K562 (cell line): ENCODE measurements around the gene FUT8. TPM values are rescaled to one million over a fixed set of nuclear protein-coding genes. Genes with fewer than 3 reads are reported as not detected.

ENCODE experiments used
- BCL6 ChIP-seq: fragments of 250-450 bp; sonication (Bioruptor Pico); IDR thresholded peaks from 2 replicates; pipeline ENCODE4 v1.4.0; 2020
- CTCF ChIP-seq, 3 experiments: IDR thresholded peaks in 2 of 3; conservative IDR thresholded peaks in 1 of 3; 2 replicates each; pipeline ENCODE4 v1.5.1; 2011 to 2012; ENCODE audit warnings: low read length in 3 of 3, mild to moderate bottlenecking in 3 of 3, control low read depth in 2 of 3, improper control_type of control experiment in 1 of 3, inconsistent platforms in 1 of 3, low read depth in 1 of 3, mixed read lengths in 1 of 3, moderate library complexity in 1 of 3; ENCODE audit not compliant: insufficient read depth in 2 of 3
- CUX1 ChIP-seq: fragments of 200-800 bp; sonication (Bioruptor generic); IDR thresholded peaks from 2 replicates; pipeline ENCODE4 v1.6.1; 2016; ENCODE audit warnings: missing genetic modification characterization, missing compliant biosample characterization
- ETS2 ChIP-seq: IDR thresholded peaks from 2 replicates; pipeline ENCODE4 v1.6.1; 2016; ENCODE audit warnings: borderline replicate concordance, missing genetic modification characterization, mild to moderate bottlenecking, moderate library complexity, missing compliant biosample characterization; ENCODE audit not compliant: poor library complexity, severe bottlenecking
- NRF1 ChIP-seq, 2 experiments: fragments of 450-650 bp; IDR thresholded peaks in 1 of 2; conservative IDR thresholded peaks in 1 of 2; 2 replicates each; pipeline ENCODE4 v1.6.1; 2014; ENCODE audit warnings: mild to moderate bottlenecking in 2 of 2
- PHF20 ChIP-seq: fragments of 450-650 bp; IDR thresholded peaks from 2 replicates; pipeline ENCODE4 v1.6.1; 2018; ENCODE audit not compliant: partially characterized antibody
- POU5F1 ChIP-seq: fragments of 150-350 bp; IDR thresholded peaks from 2 replicates; pipeline ENCODE4 v1.6.1; 2014; ENCODE audit warnings: borderline replicate concordance, low read length, low read depth, mild to moderate bottlenecking; ENCODE audit not compliant: partially characterized antibody
- PYGO2 ChIP-seq: fragments of 450-650 bp; IDR thresholded peaks from 2 replicates; pipeline ENCODE4 v1.6.1; 2016; ENCODE audit warnings: mild to moderate bottlenecking, missing genetic modification characterization, moderate library complexity, missing compliant biosample characterization
- STAT6 ChIP-seq: sonication (generic); formaldehyde crosslinking; IDR thresholded peaks from 2 replicates; pipeline ENCODE4 v1.8.1; 2023; ENCODE audit warnings: mild to moderate bottlenecking, missing genetic modification reagents
- TAF1 ChIP-seq: IDR thresholded peaks from 2 replicates; pipeline ENCODE4 v1.6.1; 2011; ENCODE audit warnings: mild to moderate bottlenecking, low read length, moderate library complexity; ENCODE audit not compliant: insufficient read depth, control insufficient read depth, severe bottlenecking; ENCODE audit errors: extremely low read depth
- ZNF695 ChIP-seq: fragments of 450-650 bp; formaldehyde crosslinking; IDR thresholded peaks from 2 replicates; pipeline ENCODE4 v1.4.0; 2020; ENCODE audit warnings: mild to moderate bottlenecking, moderate library complexity
- polyA plus RNA-seq, 8 experiments: library from polyadenylated mRNA; depleted of rRNA in 4 of 8; stranded (reverse) in 5 of 8; unstranded in 3 of 8; fragments of >200 nt; fragmentation: Nextera tagmentation in 2 of 8; fragmentation: Illumina TruSeq in 1 of 8; extraction: Ambion mirVana in 2 of 8; extraction: Trizol in 1 of 8; gene quantifications; 2 replicates each; pipeline versions ENCODE4 v1.2.1 to v1.2.3, GENCODE V29; 2011 to 2014; ENCODE audit warnings: inconsistent platforms in 1 of 8, missing spikeins in 1 of 8
- total RNA-seq, 7 experiments: library from RNA; depleted of rRNA in 6 of 7; stranded (reverse); fragments of >200 nt in 6 of 7; fragmentation: Illumina TruSeq in 2 of 7; extraction: Trizol in 2 of 7; gene quantifications; 2 replicates each; pipeline versions ENCODE4 v1.2.1 to v1.2.3, GENCODE V29; 2011 to 2021; ENCODE audit warnings: low replicate concordance in 1 of 7
- TF ChIP-seq, protein P1 (sequence below): fragments of 450-650 bp; IDR thresholded peaks from 2 replicates; pipeline ENCODE4 v1.6.1; 2017; ENCODE audit warnings: antibody characterized with exemption

The FUT8 gene
- total and polyA plus RNA-seq, 9 of the 15 experiments (the other 6 are each of a cell fraction or from before 2014, with no cell fraction given), result 4.1 to 15.2 (median 7.8) TPM

DNA sequence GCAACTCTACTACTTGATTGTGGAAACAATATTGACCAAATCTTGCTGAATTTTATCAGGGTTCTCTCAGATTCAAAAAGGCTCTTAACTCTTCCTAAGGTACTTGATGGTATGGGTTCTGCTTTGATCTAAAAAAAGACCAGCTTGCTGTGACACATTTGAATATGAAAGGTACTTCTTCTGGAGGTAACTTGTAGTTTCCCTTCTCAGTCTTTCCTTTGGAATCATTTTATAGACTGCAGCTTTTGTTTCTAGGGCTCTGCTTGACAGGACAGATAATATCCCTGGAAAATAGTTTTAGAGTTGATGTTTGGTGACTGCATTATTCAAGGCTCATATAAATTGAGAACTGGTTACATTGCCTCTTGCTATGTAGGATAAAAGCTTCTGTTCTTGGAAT lies 251.9 kb downstream of the FUT8 start (continued):
- TF ChIP-seq TAF1, result no peak
- no peak for TF ChIP-seq STAT6 (CRISPR knock-in tag)
- TF ChIP-seq POU5F1, result no peak
- no peak for TF ChIP-seq ZNF695 (CRISPR knock-in tag)
- TF ChIP-seq BCL6 (CRISPR knock-in tag), result no peak
- TF ChIP-seq ETS2 (tag), result no peak
- no peak for TF ChIP-seq CTCF (IDR thresholded peaks at IDR 0.05 in 2 of 3, conservative IDR thresholded peaks at IDR 0.05 in 1 of 3; ENCODE audit: insufficient read depth in 2 of 3, low read depth in 1 of 3, low read length in 3 of 3)
- TF ChIP-seq PYGO2 (tag), result no peak
- no peak for TF ChIP-seq PHF20
- no peak for TF ChIP-seq CUX1 (CRISPR knock-in tag)
- TF ChIP-seq, protein P1, sequence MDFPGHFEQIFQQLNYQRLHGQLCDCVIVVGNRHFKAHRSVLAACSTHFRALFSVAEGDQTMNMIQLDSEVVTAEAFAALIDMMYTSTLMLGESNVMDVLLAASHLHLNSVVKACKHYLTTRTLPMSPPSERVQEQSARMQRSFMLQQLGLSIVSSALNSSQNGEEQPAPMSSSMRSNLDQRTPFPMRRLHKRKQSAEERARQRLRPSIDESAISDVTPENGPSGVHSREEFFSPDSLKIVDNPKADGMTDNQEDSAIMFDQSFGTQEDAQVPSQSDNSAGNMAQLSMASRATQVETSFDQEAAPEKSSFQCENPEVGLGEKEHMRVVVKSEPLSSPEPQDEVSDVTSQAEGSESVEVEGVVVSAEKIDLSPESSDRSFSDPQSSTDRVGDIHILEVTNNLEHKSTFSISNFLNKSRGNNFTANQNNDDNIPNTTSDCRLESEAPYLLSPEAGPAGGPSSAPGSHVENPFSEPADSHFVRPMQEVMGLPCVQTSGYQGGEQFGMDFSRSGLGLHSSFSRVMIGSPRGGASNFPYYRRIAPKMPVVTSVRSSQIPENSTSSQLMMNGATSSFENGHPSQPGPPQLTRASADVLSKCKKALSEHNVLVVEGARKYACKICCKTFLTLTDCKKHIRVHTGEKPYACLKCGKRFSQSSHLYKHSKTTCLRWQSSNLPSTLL, result no peak
- TF ChIP-seq NRF1 (conservative IDR thresholded peaks at IDR 0.05 in 1 of 2, IDR thresholded peaks at IDR 0.05 in 1 of 2), result no peak
